Keratinocyte (primary cell): ENCODE data around the gene PIN1. TPM values are rescaled to one million over a fixed set of nuclear protein-coding genes. Genes with fewer than 3 reads are reported as not detected.

Experiments
- DNase-seq: peaks from one replicate; pipeline ENCODE4 v3.0.0-alpha.2; 2011; ENCODE audit warnings: low read depth, missing footprints, low spot score
- FAIRE-seq: peaks from 2 replicates; lab custom pipeline; 2011; peaks lifted over from hg19 to GRCh38; lab: Jason Lieb, UNC
- H2AFZ ChIP-seq: 2 replicates; pipeline ENCODE4 v1.6.0; 2012; ENCODE audit warnings: low read length, control low read depth, inconsistent platforms; ENCODE audit not compliant: control insufficient read depth
- H3K27ac ChIP-seq: 2 replicates; pipeline ENCODE4 v1.5.1; 2011; ENCODE audit warnings: low read length; ENCODE audit not compliant: control insufficient read depth, insufficient read depth
- H3K27me3 ChIP-seq: 3 replicates; pipeline ENCODE4 v1.6.0; 2011; ENCODE audit warnings: low read length; ENCODE audit not compliant: control insufficient read depth, insufficient read depth; ENCODE audit errors: extremely low read depth
- H3K36me3 ChIP-seq, 2 experiments: 2 replicates in 1 of 2; 3 replicates in 1 of 2; pipeline ENCODE4 v1.5.1; 2011; ENCODE audit warnings: low read length in 2 of 2, mild to moderate bottlenecking in 1 of 2; ENCODE audit not compliant: control insufficient read depth in 2 of 2, insufficient read depth in 2 of 2; ENCODE audit errors: extremely low read depth in 1 of 2
- H3K4me1 ChIP-seq: 3 replicates; pipeline ENCODE4 v1.5.1; 2011; ENCODE audit warnings: low read length; ENCODE audit not compliant: control insufficient read depth, insufficient read depth; ENCODE audit errors: extremely low read depth
- H3K4me2 ChIP-seq: 3 replicates; pipeline ENCODE4 v1.6.0; 2011; ENCODE audit warnings: low read depth, low read length; ENCODE audit not compliant: control insufficient read depth, insufficient read depth; ENCODE audit errors: extremely low read depth
- H3K4me3 ChIP-seq, 3 experiments: fragments of 200-600 bp in 1 of 3; sonication (generic) in 1 of 3; 2 replicates in 2 of 3; 3 replicates in 1 of 3; pipeline ENCODE4 v1.5.1; 2011 to 2016; ENCODE audit warnings: low read length in 3 of 3, mild to moderate bottlenecking in 3 of 3, control low read depth in 2 of 3, inconsistent platforms in 1 of 3, low read depth in 1 of 3, mixed read lengths in 1 of 3, mixed run types in 1 of 3, moderate library complexity in 1 of 3; ENCODE audit not compliant: control insufficient read depth in 2 of 3, insufficient read depth in 2 of 3; ENCODE audit errors: extremely low read depth in 1 of 3
- H3K79me2 ChIP-seq: 2 replicates; pipeline ENCODE4 v1.6.0; 2012; ENCODE audit warnings: low read length; ENCODE audit not compliant: control insufficient read depth, insufficient read depth
- H3K9ac ChIP-seq: 3 replicates; pipeline ENCODE4 v1.6.0; 2011; ENCODE audit warnings: low read length; ENCODE audit not compliant: control insufficient read depth, insufficient read depth; ENCODE audit errors: extremely low read depth
- H3K9me1 ChIP-seq: 3 replicates; pipeline ENCODE4 v1.6.0; 2011; ENCODE audit warnings: low read length; ENCODE audit not compliant: control insufficient read depth, insufficient read depth; ENCODE audit errors: extremely low read depth
- H3K9me3 ChIP-seq: 2 replicates; pipeline ENCODE4 v1.5.1; 2012; ENCODE audit warnings: low read depth, low read length; ENCODE audit not compliant: control insufficient read depth
- H4K20me1 ChIP-seq: 3 replicates; pipeline ENCODE4 v1.6.0; 2011; ENCODE audit warnings: low read length; ENCODE audit not compliant: control insufficient read depth, insufficient read depth; ENCODE audit errors: extremely low read depth
- CTCF ChIP-seq, 3 experiments: IDR thresholded peaks in 1 of 3; conservative IDR thresholded peaks in 1 of 3; optimal IDR thresholded peaks in 1 of 3; 2 replicates in 2 of 3; 3 replicates in 1 of 3; pipeline versions ENCODE3 to v1.5.1; 2011; ENCODE audit warnings: low read length in 3 of 3, mild to moderate bottlenecking in 3 of 3, moderate library complexity in 2 of 3, control low read depth in 1 of 3, inconsistent platforms in 1 of 3; ENCODE audit not compliant: insufficient read depth in 2 of 3; ENCODE audit errors: extremely low read depth in 1 of 3
- EZH2 ChIP-seq: IDR thresholded peaks from one replicate; pipeline ENCODE4 v1.6.1; 2012; ENCODE audit warnings: inconsistent platforms, mild to moderate bottlenecking, low read length, moderate library complexity
- dilution Hi-C: fragments of 300-500 bp; cut with MboI; formaldehyde crosslinking; loops from one replicate; pipeline ENCODE4 v1.7.0; 2020; ENCODE audit warnings: low sequenced_read_pairs; ENCODE audit not compliant: extremely low pct_ligation_motif_present
- polyA plus RNA-seq, 5 experiments: library from polyadenylated mRNA; depleted of rRNA in 3 of 5; stranded (reverse) in 3 of 5; stranded (forward) in 1 of 5; unstranded in 1 of 5; fragments of >200 nt; gene quantifications; 1 replicate in 1 of 5; 2 replicates in 3 of 5; 3 replicates in 1 of 5; pipeline versions ENCODE4 v1.2.1 to v1.2.3, GENCODE V29; 2011 to 2012; ENCODE audit warnings: missing spikeins in 2 of 5, low read depth in 1 of 5, low replicate concordance in 1 of 5

The PIN1 gene
- polyA plus RNA-seq, 1 donor (not counting 4 experiments of a cell fraction or from before 2014, with no cell fraction given), result 39.8 TPM

GRCh38 chr19:9857920-9858746, 23.0 kb downstream of the PIN1 start:
- Histone ChIP-seq H4K20me1 (no peaks in the 10 kb centered on the region), H3K9ac (no peak overlapping the region), H3K4me2 (peak overlapping the region; percentile 24), H3K4me1 (peaks cover 11% of the 10 kb centered on the region), H3K9me1 (no peaks in the 10 kb centered on the region), H3K27ac (no peak overlapping the region), H3K36me3 (no peaks in the 10 kb centered on the region), H3K4me3 (no peak overlapping the region), H2AFZ (no peak overlapping the region), H3K79me2 (no peaks in the 10 kb centered on the region), H3K9me3 (no peaks in the 10 kb centered on the region), H3K27me3 (peaks cover 9% of the 10 kb centered on the region)
- DNase-seq, result no peak
- TF ChIP-seq CTCF (optimal IDR thresholded peaks at IDR 0.05 in 1 of 3, IDR thresholded peaks at IDR 0.05 in 1 of 3, conservative IDR thresholded peaks at IDR 0.05 in 1 of 3; ENCODE audit: extremely low read depth in 1 of 3, insufficient read depth in 2 of 3, low read length in 3 of 3) (no peak), EZH2 (no peak)
- FAIRE-seq, result no peak
- dilution Hi-C loops, result no loop called here

- H3K79me2 ChIP-seq, result no peaks in the 10 kb centered on the region
- no peak overlapping the region for H3K4me3 ChIP-seq
- no peak overlapping the region for H2AFZ ChIP-seq
- H3K36me3 ChIP-seq, result no peaks in the 10 kb centered on the region
- DNase-seq, result no peak
- H3K4me1 ChIP-seq, result peaks cover 11% of the 10 kb centered on the region
- no peaks in the 10 kb centered on the region for H4K20me1 ChIP-seq
- dilution Hi-C loops, result no loop called here
- no peaks in the 10 kb centered on the region for H3K9me1 ChIP-seq
- no peak overlapping the region for H3K27ac ChIP-seq
- TF ChIP-seq CTCF (optimal IDR thresholded peaks at IDR 0.05 in 1 of 3, IDR thresholded peaks at IDR 0.05 in 1 of 3, conservative IDR thresholded peaks at IDR 0.05 in 1 of 3; ENCODE audit: extremely low read depth in 1 of 3, insufficient read depth in 2 of 3, low read length in 3 of 3) (no peak), EZH2 (no peak)
- H3K9me3 ChIP-seq, result no peaks in the 10 kb centered on the region
- H3K27me3 ChIP-seq, result peaks cover 9% of the 10 kb centered on the region
- no peak overlapping the region for H3K4me2 ChIP-seq
- no peak for FAIRE-seq
- no peak overlapping the region for H3K9ac ChIP-seq
Measured at GRCh38 chr19:9858766-9859165, 23.6 kb downstream of the PIN1 start.
